UCSD-AML1 (cell line): ENCODE measurements around the gene WARS2.

Experiments
- DNase-seq: peaks from one replicate; lab custom pipeline; 2025; ENCODE audit not compliant: unreplicated experiment; lab: John Stamatoyannopoulos, UW

Gene WARS2

GRCh38 chr1:119038363-119038762 lies 102.1 kb downstream of the WARS2 start:
- DNase-seq = no peak

- DNase-seq = no peak
Observed at GRCh38 chr1:119034359-119034758, 106.1 kb downstream of the WARS2 start.

- no peak for DNase-seq
Observed at GRCh38 chr1:119032986-119033385, 107.5 kb downstream of the WARS2 start.

GRCh38 chr1:119027759-119028158 lies 112.7 kb downstream of the WARS2 start:
- DNase-seq = no peak

- DNase-seq = no peak
Observed at GRCh38 chr1:119026956-119027355, 113.5 kb downstream of the WARS2 start.

- DNase-seq = no peak
Observed at GRCh38 chr1:119015547-119015946, 124.9 kb downstream of the WARS2 start.

GRCh38 chr1:119012383-119012782 lies 128.1 kb downstream of the WARS2 start:
- DNase-seq = no peak

- DNase-seq = no peak
Observed at GRCh38 chr1:119011706-119012105, 128.7 kb downstream of the WARS2 start.

- no peak for DNase-seq
Observed at GRCh38 chr1:119011116-119011515, 129.3 kb downstream of the WARS2 start.

- DNase-seq = no peak
Observed at GRCh38 chr1:119010201-119010600, 130.3 kb downstream of the WARS2 start.

GRCh38 chr1:119009312-119009655 lies 131.2 kb downstream of the WARS2 start:
- DNase-seq = no peak

GRCh38 chr1:119008483-119009311 lies 131.8 kb downstream of the WARS2 start:
- DNase-seq = peak; percentile 13

- no peak for DNase-seq
Observed at GRCh38 chr1:119007670-119008482, 132.6 kb downstream of the WARS2 start.

GRCh38 chr1:119007339-119007669 lies 133.1 kb downstream of the WARS2 start:
- no peak for DNase-seq

- no peak for DNase-seq
Observed at GRCh38 chr1:119006406-119007279, 133.8 kb downstream of the WARS2 start.

GRCh38 chr1:119005724-119006405 lies 134.6 kb downstream of the WARS2 start:
- no peak for DNase-seq

GRCh38 chr1:119004781-119005180 lies 135.7 kb downstream of the WARS2 start:
- DNase-seq = no peak

- DNase-seq = no peak
Observed at GRCh38 chr1:119004129-119004527, 136.3 kb downstream of the WARS2 start.

GRCh38 chr1:119003413-119004128 lies 136.9 kb downstream of the WARS2 start:
- DNase-seq = no peak

- peak; percentile 37 for DNase-seq
Observed at GRCh38 chr1:119002028-119002686, 138.3 kb downstream of the WARS2 start.
